GM21360 (cell line): ENCODE results near the gene PAK6.

Experiments used
- ATAC-seq: cut with Tn5 transposase; IDR thresholded peaks from one replicate; pipeline ENCODE4 v1.9.1; 2021; ENCODE audit warnings: mild to moderate bottlenecking, moderate library complexity; ENCODE audit not compliant: unreplicated experiment

The PAK6 gene

DNA sequence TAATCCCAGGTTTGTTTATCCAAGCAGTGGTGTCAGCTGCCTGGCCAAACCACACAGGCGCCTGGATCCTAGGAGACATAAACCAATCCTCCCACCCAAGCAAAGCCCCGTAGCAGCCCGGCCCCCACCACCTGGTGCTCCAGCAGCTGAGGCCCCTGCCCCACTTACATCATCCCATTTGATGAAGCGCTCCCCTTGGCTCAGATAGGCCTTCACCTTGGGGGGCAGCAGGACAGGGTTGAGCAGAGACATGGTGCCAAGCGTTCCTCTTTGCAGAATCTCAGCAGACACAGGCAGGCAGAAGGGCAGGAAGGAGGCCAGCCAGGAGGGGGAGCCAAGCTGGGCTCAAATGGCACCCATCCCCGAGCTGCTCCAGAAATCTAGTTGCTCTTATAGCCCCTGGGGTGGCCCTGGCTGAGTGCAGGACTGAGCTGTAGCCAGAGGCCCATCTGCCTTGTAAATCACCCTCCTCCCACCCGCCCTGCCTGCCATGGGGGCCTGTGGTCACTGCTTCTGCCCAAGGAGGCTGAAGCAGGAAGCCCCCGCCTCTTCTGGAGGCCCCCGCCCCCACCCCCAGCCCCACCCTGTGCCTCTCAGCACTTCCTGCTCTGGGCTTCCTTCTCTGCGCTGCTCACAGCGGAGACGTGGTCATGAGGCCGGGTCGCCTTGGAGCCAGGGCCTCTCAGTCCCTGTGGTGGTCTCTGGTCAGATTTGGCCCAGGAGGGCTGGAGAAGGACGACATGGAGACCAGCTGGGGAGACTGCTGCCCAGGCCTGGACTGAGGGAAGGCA lies 68.8 kb downstream of the PAK6 start, which contains the start of gene PLCB2:
Gene PLCB2, minus strand, starts transcription at position 515 of the 791 bp plus-strand sequence. Its CDS starts 263 bp downstream, at position 252.
- ATAC-seq = no peak

DNA sequence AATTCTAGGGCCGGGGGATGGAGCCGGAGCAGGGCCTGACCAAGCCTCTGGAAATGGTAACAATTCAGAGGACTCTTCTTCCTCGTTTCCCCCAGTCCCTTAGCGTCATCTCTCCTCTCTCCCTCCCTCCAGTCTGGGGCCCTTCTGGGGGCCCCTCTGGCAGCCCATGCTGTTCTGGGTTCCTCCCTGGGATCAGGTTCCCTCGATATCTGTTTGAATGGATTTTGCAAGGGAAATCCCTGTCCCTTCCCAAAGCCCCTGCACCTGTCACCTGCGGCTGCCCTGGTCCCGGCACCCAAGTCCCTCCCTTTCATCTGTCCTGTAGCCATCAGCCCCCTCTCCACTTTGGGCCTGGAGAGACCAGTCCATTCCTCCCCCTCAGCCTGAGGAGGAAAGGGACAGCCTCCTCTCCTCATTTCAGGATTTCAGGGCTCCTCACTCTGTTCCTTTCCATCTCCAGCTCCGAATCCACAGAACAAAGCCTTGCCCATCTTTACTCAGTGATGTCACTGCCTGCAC lies 70.5 kb downstream of the PAK6 start:
- no peak for ATAC-seq

DNA sequence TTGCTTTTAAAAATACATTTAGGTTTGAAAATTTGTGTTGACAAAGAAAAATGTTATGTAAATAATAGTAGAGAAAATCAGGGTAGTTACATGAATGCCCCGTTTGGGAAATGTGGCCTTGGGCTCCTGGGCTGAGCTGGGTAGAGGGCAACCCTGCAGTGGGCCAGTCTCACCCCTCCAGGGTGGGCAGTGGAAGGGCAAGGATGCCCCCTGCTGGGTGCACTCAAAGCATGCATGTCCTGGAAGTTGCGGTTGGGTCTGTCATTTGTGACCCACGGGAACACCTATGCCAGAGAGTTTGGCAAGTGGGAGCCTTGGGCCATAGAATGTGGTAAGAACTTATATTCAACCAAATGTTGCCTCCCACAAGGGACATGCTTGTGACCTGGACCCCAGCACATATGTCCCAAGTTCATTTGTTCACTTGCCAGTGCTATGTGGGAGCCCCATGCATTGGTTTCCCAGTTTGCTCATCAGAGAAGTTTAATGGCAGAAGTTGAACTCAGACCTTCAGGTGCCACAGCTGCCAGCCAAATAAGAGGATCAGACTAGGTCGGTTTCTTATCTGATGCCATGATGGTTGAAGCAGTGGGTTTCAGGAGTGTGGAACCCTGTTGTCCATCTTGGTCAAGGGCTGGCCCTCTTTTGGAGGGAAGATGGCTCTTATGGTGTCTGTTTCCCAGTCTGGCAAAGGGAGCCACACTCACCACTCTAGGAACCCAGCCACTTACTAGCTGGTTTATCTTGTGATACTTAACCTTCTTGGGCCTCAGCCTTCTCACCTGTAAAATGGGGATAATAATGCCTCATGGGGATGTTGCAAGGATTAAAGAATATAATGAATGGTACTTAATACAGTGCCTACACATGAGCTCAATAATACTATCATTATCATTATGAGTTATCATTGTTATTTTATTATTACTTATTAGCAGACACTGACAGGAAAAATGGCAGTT lies 71.4 kb downstream of the PAK6 start:
- ATAC-seq = no peak

DNA sequence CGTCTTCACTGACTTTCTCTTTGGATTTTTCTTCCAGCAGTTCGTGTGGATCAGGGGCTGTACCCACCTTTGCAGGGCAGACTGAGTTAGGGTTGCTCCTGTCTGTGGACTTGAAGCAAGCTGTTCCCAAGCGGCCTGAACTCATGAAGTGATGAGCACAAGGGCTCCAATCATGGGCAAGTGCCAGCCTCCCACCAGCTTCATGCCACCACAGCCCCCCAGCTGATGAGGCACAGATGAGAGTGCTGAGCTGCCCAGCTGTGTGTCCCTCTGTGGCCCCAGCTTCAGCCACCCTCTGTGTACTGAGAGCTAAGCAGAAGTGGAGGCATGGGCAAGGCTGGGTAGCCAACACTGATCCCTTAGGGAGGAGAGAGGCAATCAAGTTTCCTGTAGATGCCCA lies 72.1 kb downstream of the PAK6 start:
- ATAC-seq = no peak

GRCh38 chr15:40312370-40313158 lies 73.7 kb downstream of the PAK6 start:
- ATAC-seq = no peak

- no peak for ATAC-seq
These were observed 74.9 kb downstream of the PAK6 start for GRCh38 chr15:40313531-40314398.

DNA sequence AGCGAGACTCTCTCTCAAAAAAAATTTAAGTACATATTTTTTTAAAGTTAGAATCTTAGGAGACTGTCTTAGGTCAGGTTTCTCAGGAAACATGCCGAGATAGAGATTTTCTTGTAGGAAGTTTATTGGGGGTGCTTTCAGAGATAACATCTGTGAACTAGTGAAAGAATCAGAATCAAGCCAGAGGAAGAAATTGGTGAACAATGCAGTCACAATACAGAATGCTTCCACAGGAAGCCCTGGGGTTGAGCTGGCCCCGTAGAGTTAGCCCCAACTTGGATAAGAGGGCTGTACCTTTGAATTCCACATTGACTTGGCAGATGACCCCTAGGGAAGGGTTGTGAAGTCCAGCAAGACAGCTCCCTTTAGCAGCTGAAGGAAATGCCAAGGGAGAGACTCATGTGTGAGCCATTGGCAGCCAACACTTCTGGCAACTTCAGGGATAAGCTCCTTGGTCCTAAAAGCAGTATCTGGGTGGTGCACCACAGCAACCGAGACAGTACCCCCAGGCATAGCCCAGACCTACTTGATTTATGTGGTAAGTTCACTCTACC lies 75.9 kb downstream of the PAK6 start:
- ATAC-seq = no peak

GRCh38 chr15:40316931-40317330 lies 78.1 kb downstream of the PAK6 start:
- ATAC-seq = no peak

GRCh38 chr15:40317580-40317979 lies 78.7 kb downstream of the PAK6 start:
- no peak for ATAC-seq

- no peak for ATAC-seq
These were observed 81.5 kb downstream of the PAK6 start for GRCh38 chr15:40320409-40320808.

DNA sequence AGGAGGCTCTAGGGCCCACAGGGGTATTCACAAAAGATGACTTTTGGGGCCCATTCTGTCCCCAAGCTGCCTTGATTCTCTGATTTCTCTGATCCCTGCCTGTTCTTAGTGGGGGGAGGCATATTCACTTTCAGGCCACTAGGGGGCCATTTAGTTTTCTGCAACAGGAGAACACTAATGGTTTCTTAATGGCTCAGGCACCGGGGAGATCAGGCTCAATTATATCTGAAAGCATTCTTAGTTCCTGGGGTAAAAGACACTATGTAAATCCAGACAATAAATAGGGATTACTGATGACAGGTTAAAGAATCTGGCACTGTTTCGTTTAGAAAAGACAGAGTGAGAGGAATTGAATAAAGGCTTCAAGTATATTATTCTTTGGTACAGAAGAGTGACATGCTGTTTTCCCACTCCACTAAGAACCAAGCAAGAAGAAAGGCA lies 82.1 kb downstream of the PAK6 start:
- ATAC-seq = no peak

DNA sequence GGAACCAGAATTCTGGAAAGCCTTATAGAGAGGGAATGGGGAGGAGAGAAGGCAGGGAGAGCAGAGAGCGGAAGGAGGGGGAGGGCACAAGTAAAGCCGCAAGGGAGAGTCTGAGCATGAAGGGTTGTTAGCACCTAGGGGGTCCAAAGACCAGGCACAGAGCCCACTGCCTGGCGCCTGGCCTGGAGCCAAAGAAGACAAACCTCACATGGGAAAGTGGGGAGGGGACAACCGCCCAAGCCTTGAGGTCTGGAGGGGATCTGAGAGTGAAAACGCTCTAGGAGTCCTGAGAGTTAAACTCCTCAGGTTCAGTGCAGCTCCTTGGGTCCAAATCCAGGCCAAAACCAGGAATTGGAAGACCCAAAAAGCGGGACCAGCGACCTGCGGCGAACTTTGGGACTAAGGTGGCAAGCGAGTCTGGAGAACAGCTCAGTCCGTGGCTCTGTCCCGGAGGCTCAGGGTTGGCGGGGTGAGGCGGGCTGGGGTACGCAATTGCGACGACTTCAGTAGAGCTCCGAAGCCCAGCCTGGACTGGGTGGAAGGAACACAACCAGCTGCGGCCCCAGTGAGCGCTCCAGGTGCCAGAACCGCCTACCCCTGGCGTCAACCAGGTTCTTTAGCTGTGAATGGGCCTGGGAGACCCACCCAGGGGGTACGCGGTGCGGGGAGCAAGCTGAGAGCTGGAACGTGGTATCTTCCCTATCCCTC lies 83.8 kb downstream of the PAK6 start:
- ATAC-seq = no peak

- ATAC-seq = peak; percentile 89
These were observed 84.5 kb downstream of the PAK6 start, which contains the start of gene INAFM2 for GRCh38 chr15:40323239-40323952. INAFM2 (plus strand) TSS chr15:40323692; CDS start chr15:40324056, 364 bp downstream.

DNA sequence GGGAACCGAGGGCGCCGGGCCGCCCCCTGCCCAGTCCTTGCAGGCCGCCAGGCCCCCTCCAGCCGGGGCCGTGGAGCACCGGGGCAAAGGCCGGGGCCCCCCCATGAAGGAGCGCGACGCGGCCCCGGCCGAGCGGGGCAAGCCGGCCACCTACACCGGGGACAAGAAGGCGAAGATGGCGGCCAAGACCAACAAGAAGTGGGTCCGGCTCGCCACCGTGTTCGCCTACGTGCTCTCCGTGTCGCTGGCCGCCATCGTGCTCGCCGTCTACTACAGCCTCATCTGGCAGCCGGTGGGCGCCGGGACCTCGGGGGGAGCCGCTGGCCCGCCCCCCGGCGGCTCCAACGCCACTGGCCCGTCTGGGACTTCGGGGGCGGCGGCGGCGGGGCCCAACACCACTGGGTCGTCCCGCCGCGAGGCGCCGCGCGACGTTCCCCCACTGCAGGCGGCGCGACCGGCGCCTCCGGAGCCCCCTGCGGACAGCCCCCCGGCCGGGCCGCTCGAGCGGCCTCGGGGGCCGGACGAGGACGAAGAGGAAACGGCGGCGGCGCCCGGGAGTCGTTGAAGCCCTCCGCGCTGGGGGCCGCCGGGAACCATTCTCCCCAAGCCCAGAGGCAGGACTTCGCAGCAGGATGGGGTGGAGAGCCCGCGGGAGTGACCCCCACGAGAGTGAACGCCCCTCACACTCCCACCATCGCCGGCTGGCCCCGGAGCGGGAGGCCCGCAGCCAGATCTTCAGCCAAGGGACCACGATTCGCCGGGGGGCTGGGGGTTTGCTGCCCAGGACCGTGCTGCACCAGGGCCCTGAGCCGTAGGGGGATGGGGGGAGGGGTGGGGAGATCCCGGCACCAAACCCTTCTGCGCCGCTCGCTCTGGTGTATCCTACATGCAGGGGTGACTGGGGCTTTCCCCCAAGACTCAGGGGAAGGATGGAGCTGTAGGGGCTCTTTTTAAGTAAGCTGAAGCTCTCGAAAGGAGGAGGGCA lies 85.4 kb downstream of the PAK6 start:
- peak; percentile 11 for ATAC-seq

DNA sequence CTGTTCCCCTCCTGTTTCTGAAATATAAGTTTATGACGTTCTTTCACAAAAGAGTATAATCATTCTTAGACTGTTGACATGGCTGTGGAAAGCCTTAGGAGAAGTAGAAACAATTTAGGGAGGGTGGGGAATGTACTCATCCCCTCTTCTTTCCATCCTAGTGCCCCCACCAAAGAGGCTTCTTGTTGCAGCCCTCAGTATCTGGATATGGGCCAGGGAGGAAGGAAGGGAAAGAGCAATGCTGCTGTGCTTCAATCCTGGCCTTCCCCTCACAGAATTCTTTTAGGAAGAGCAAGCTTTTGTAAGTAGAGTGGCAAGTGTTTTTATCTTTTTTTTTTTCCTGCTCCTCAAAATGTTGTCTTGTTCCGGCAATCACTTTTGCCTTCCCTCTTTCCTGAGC lies 86.3 kb downstream of the PAK6 start:
- ATAC-seq = no peak

- ATAC-seq = no peak
These were observed 86.8 kb downstream of the PAK6 start for GRCh38 chr15:40325700-40326099.
